GM18520 (cell line): ENCODE measurements around the gene ADAMTS19.
"Not testable (repeated sequence)": the region's sequence is repeated elsewhere in the genome, so short reads cannot be mapped to it uniquely, and the experiment has no call there.

ENCODE experiments used
- ATAC-seq: cut with Tn5 transposase; IDR thresholded peaks from one replicate; pipeline ENCODE4 v1.9.1; 2021; ENCODE audit not compliant: unreplicated experiment

The ADAMTS19 gene

DNA sequence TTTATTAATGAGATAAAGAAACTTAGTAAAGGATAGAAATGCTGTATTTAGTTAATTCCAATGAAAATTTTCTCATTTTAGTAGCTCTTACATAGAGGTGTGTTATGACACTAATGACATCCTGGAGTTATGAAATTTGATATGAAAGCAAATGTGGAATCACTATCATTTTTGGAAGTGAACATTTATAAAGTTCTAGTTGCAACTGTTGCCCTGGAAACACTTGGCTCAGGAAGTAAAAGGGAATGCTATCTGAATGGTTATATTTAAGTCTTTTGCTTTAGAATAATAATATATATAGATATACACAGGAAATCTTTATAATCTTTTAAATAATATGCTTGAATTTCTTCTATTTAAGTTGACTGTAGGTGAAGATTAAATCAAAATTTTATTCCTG, 16.7 kb downstream of the ADAMTS19 start:
- ATAC-seq = no peak

DNA sequence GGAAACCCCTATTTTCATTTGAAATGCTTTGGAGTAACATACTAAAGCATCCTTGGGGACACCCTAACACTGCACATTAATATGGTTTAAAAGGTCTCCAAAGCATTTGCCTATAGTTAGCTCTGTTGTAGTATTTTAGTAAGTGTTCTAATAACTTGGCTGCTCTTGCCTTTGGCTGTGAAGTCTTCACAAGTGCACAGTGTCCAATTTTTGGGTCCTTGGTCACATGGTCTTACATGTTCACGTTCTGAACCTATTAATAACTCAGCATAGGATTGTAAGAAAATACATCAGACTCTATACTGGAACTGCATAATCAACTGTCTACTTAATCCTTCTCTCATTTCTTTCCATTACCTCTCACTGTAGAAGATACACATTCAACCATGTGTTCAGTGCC, 17.4 kb downstream of the ADAMTS19 start:
- ATAC-seq = no peak

DNA sequence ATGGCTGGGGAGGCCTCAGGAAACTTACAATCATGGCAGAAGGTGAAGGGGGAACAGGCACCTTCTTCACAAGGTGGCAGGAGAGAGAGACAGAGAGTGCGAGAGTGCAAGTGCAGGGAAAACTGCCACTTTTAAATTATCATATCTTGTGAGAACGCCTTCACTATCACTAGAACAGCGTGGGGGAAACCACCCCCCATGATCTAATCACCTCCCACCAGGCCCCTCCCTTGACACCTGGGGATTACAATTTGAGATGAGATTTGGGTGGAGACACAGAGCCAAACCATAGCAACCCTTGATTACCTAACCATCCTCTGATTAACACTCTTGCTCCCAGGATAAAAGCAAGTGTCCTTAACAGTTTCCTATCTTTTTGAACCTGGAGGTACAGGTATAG, 21.1 kb downstream of the ADAMTS19 start:
- ATAC-seq = no peak

DNA sequence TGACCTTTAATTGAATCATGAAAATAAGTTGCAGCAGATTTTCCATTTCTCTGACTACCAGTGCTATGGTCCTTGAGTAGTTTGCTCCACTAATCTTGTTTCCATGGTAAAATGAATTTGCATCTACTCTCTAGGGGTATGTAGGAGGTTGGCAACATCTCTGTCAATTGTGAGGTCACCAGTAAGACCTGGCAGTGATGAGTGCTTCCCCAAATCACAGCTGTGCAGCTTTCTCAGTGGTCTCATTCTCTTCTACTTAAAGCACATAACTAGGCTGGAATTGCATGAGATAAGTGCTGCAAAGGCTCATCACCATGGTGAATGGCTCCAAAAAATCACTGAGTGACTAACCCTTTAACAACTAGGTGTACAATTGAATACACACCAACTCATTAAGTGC, 36.3 kb downstream of the ADAMTS19 start:
- peak; percentile 36 for ATAC-seq

DNA sequence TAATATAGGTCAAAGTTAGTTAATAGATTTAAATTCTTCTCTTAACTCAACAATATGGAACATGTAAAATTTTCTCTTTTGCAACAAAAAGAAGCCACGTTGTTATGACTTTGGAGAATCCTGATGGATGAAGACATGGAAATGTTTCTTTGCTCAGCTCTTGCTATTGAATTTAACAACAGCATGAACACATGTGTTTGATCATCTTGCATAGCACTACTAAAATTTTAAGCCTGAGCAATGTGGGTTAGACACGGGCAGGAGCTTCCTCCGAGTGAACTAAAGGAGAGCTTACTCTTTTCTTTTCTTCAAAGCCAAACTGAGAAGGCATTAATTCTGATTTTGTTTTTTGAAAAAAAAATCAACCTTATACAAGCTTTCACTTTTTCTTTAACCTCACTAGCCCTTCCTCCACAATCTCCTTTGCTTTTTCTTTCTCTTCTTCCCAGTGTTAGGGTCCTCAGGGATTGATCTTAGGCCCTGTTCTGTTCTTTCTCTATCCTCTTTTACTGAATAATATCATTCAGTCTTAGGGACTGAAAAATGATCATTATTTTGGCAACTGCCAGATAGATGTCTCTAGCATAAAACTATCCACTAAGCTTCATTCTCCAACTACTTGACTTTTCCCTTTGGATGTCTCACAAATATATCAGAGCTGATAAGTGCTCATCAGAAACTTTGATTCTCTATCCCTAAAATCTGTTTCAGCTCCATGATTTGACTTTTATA, 36.9 kb downstream of the ADAMTS19 start:
- ATAC-seq = no peak

DNA sequence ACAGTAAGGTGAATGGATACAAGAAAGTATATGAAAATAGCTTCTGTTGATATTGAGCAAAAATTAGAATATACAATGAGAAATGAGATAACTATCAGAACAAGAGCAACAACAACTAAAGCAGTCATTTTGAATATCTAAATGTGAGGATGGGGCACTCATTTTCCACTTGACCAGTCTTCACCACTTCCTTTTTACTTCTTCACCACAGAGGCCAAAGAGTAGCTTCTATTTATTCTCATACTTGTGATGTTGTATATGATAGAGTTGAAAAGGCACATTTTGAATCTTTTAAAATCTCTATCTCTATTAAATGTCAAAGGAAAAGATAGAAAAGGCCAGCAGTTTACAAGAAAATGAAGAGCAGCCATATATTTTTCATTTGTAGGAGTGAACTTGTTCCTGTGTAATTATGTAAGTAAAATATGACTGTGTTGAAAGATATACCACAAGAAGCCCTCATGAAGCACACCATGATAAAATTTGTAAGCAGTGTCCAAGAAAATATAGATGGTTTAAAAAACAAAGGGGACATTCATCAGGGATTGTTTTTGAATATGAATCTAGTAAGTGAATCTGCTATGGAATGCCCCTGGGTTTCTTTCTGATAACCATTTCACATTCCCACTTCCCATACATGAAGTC, 39.2 kb downstream of the ADAMTS19 start:
- peak; percentile 36 for ATAC-seq

DNA sequence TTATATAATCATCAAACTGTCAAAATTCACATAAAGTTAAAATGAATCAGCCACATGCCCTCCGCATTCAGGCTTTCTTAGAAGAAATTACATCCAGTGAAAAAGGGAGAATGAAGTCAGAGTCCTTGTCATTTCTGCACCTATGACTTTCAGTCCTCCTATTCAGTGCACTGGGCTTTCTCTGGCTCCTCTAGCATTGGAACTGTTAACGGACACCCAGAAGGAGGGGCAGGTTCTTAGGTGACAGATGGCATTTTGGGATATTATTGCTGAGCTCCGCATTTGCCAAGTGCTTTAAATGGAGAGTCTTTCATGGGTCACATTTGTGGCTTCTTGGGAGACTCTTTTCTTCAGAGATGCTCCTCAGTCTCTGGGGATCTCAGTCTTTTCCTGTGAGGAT, 40.0 kb downstream of the ADAMTS19 start:
- no peak for ATAC-seq

DNA sequence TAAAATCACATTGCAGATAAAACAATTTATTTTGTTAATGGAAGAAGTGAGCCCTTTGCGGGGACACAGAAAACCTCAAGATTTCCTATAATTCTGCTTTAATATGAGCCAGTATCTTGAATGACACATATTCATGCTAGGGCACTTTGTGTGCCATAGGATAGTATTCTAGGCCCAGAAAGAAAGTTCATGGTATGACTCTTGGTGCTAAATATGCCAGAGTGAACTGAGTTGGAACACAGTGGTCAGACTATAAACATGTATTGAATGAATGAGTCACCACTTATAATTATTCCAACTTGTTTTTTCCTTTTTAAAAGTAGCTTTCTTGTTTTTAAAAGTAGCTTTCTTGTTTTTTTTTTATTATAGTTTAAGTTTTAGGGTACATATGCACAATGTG, 46.0 kb downstream of the ADAMTS19 start:
- ATAC-seq = no peak

DNA sequence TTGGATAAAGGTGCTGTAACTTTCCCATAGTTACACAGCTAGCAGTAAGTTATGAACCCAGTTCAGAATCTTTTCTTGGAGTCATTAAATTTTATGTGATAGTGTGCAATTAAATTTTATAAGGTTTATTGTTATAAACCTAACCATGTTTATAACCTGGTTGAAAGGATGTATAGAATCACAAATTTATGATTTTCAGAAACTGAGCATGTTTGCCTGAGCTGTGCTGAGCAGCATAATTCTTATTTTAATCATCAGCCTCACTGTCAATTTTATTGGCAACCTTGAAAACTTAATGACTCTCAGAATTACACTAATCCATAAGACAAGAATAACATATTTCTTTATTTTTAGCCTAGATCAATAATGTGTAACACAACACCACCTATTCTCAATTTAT, 46.9 kb downstream of the ADAMTS19 start:
- no peak for ATAC-seq

DNA sequence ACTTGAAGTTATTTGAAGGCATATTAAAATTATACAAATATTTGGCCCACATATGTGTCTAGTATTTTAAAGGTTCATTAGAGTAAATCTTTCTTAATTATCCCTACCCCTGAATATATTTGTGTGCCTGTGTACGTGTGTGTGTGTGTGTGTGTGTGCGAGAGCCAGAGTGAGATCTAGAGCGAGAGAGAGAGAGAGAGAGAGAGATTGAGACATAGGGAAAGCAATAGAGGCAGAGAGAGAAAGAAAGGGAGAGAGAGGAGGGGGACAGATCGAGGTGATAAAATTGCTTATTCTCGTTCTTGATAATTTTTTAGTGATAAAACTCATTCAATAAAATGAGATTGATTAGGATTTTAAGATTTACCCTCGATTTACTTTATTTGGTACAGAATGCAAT, 47.4 kb downstream of the ADAMTS19 start:
- no peak for ATAC-seq

DNA sequence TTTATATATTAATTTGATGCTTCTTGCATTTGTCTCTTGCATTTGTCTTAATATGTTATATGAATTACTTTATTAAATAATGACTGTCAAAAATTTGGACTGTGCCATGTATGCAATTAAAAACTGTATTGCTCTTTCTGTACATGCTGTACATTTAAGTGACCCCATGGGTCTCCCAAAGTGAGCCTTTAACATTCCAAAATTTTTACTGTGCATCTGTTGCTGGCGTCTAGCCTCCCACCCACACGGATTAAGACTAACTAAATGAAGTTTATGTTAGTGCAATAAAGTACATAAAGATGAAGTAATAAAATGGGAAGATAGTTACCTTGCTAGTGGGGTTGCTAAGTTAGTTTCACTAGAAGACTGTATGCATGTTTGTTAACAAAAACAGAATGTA, 48.5 kb downstream of the ADAMTS19 start:
- ATAC-seq = no peak

DNA sequence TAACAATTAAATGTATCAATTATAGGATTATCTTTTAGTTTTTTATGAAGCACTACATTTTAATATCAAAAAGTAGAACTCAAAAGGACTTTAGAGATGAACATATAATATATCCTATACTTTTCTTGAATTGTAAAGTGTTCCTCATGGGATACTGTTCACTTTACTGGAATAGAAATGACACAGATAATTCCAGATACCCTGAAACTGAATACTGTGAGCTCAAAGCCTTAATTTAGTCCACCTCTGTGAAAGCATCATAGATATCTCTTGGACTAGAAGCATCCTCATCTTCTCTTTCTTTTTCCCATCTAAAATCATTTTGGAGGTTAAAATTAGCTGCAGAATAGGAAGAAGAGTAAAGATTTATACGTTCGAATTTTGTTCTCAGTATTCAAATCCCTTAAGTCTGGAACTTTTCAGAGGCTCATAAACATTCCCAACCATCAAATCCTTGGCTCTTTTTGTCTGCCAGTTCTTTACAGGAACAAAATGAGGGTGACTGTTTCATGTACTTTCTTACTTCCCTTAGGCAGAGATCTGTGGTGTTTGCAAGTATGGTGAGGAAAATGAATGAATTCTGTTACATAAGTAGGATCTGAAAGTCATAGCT, 49.4 kb downstream of the ADAMTS19 start:
- ATAC-seq = no peak

DNA sequence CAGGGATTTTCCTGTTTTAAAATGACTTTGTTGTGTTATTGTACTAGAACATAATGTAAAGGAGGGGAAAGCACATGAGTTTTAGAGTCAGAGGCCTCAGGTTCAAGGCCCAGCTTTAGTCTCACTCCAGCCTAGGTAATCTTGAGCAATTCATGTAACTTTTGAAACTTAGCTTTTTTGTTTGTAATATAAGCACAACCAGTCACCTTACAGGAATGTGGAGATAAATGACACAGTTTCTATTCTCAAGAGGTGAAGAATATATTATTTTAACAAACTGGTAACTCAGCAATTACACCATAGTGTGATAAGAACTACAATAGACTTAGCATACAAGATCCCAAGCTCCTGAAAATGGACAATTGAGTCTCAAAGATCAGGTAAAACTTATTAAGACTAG, 51.2 kb downstream of the ADAMTS19 start:
- ATAC-seq = no peak

DNA sequence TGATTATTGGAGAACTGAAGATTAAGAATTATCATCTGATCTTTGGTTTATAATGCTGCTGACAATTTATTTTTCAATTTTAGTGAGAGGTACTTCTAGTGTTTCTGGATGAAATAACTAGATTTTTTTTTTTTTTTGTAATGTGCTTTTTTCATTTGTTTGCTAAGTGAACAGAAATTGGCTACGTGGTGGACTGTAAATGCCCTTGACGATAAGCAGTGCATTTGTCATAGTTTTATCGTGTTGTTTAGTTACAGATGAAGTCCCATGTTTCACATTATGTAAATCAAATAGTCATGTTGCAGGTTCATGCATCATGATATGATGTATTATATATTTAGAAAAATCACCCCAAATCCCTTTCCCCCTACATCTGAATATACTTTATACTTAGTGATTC, 81.0 kb downstream of the ADAMTS19 start:
- ATAC-seq = no peak

DNA sequence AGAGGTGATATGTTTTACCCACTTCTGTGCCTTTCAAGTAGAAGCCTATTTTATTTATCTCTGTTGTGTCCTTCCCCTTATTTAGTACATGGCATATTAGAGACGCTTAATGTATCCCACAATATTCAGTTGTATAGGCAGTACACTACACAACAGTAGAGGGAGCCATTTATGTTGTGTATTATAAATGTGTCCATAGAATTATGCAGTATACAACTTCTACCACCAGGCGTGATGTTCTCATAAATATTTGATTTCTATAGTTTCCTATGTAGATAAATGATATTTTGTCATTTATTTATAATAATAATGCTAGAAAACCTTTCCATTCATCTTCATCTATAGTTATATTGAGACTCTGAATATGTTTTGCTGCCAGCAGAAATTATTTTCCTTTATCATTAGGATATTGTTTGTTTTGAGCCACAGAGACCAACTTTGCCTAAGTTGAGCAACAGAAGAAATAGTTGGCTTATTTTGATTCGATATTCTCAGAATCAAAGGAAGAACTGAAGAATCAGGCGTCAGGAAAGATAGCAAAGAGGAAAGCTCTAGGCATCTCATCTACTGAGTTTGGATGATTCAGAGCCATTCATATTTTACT, 81.7 kb downstream of the ADAMTS19 start:
- no peak for ATAC-seq

DNA sequence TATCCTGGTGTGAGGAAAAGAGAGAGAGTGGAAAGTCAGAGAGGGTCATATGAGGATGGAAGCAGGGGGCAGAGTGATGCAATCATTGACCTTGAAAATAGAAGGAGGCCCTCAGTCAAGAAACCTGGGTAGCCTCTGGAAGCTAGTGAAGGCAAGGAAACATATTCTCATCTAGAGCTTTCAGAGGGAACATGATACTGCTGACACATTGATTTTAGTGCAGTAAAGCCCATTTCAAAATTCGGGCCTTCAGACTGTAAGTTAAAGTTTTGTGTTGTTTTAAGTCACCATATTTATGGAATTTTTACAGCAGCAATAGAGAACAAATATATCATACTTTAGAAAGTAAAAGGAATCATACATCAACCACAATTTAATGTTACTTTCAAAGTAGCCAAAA, 87.0 kb downstream of the ADAMTS19 start:
- no peak for ATAC-seq

DNA sequence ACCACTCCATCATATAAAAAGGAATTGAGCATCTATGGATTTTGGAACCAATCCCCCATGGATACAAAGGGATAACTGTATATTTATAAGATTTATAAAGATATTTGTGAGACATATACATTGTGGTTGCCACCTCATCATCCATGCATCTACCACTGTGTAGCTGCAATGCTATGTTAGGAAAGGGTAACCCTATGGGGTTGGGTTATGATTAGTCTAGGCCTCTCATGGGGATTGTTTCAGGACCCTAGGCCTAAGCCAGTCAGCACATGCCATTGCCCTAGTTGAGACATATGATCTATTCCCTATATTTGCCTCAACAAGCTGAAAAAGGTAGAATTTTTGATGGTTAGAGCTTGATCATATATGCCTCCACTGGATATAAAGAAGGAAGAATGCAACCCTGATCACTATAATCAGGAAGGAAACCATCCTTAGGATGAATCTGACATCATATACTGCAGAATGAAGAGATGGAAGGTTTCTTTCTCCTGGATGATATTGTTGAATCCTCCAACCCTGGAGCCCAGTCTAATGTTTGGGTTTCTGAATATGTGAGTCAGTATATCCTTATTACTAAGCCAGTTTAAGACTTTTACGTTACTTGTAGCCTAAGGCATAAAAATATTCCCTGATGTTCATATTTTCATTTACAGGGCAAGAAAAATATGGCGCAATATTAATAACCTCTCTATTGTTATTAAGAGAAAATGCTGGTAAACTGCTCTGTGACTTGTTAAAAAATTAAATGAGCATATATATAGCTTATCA, 94.2 kb downstream of the ADAMTS19 start:
- no peak for ATAC-seq

DNA sequence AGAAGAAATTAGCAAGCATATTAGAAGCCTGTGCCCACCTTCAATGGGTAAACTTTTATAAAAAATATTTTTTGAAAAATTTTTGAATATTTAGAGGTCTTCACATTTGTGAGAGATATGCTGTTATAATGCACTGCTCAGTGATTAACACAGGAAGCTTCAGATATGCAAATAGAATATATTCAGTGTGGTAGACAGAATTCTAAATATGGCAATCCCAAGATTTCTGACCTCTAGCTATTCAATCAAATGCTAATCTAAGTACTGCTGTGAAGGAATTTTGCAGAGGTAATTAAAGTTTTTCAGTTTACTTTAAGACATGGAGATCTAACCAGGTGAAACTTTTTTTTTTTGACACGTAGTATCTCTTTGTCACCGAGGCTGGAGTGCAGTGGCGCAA, 103.5 kb downstream of the ADAMTS19 start:
- ATAC-seq = no peak

DNA sequence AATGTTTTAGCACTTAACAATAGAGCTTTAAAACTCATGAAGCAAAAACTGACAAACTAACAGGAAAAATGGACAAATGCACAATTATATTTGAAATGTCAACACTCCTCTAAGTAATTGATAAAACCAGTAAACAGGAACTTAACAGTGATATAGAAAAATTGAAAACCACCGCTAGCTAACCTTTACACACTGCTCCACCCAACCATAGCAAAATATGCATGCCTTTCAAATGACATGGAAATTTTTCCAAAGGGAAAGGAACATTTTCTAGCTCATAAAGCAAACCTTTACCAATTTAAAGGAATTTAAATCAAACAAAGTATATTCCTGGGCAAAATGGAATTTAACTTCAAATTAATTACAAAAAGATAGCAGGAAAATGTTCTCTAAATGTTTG, 109.2 kb downstream of the ADAMTS19 start:
- no peak for ATAC-seq

DNA sequence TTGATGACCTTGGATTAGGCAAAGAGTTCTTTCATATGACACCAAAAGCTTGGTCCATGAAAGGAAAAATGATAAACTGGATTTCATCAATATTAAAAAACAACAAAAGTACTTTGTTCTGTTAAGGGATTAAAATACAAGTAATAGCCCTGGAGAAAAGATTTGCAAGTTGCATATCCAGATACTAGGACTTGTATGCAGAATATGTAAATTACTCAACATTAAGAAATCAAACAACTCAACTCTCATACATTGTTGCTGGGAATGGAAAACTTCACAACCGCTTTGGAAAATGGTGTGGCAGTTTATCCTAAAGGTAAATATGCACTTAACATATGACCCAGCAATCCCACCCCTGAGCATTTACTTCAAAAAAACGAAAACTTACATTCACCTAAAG, 112.0 kb downstream of the ADAMTS19 start:
- ATAC-seq = no peak

DNA sequence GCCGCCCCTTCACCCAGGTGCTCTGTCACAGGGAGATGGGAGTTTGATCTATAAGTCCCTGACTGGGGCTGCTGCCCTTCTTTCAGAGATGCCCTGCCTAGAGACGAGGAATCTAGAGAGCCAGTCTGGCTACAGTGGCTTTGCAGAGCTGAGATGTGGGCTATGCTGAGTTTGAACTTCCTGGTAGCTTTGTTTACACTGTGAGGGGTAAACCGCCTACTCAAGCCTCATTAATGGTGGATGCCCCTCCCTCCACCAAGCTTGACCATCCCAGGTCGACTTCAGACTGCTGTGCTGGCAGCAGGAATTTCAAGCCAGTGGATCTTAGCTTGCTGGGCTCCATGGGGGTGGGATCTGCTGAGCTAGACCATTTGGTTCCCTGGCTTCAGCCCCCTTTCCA, 124.4 kb downstream of the ADAMTS19 start:
- ATAC-seq = not testable (repeated sequence)
